NCI-H2081 (cell line): ENCODE data around the gene TRAPPC12.
"Not testable (repeated sequence)": the region's sequence is repeated elsewhere in the genome, so short reads cannot be mapped to it uniquely, and the experiment has no call there.

Source experiments
- DNase-seq, 2 experiments: peaks; one replicate each; lab custom pipeline; 2025; lab: John Stamatoyannopoulos, UW

The TRAPPC12 gene

DNA sequence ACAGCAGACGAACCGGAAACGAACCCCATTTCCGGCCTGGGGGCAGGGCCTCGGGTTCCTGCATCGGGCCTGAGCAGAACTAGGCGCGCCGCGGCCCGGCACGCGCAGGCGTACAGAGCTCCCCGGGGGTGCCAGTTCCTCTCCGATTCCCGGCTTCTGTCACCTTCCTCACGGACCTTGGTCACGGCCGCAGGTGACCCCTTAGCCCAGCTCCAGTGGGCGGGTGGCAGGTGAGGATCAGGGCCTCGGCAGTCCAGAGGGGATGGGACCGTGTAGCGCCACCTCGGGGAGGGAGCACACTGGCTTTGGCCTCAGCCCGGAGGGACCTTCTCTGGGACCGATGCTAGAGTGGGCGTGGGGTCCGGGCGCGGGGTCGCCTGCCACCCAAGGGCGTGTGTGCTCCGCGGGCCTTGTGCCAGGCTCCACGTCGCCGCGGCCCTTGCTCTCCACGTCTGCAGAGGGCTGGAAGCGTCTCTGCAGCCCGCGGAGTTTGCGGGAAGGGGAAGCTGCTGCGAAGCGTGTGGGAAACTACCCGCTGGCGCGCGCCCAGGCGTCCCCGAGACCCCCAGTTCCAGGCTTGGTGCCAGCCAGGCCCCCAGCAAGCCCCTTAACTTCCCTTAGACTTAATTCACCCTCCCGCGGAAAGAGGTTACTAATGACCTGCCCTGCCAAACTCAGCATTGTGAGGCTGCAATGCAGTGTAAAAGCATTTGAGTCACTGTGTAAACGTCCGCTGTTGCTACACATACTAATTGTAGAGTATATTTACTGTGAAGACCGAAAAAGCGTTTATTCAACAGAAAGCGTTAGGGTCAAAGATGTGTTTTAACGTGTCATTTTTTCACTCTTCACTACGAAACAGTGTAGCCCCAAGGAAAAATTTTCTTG, at the start of gene TRAPPC12:
Gene TRAPPC12, plus strand, starts transcription at position 48 of the 888 bp plus-strand sequence. CDS start 7,930 bp downstream, outside the sequence.
- peak; percentile 96 to 97 for DNase-seq

DNA sequence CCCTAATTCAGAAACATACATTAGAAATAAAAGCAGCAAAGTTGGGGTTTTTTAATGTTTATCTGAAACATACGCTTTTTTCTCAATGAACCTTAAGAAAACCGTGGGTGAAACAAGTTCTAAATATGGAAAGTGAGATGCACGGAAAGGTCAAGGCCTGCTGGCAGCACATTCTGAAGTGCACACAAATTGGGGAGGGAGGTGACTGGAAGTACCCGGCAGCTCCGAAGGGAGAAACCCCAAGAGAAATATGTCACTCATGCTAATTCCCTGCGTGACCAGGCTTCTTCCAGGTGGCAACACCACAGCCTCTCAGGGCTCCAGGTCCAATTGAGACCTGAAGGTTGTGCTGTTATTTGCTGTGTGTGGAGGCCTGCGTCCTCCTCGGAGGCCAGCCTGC, 47.4 kb upstream of the TRAPPC12 start:
- DNase-seq = no peak

DNA sequence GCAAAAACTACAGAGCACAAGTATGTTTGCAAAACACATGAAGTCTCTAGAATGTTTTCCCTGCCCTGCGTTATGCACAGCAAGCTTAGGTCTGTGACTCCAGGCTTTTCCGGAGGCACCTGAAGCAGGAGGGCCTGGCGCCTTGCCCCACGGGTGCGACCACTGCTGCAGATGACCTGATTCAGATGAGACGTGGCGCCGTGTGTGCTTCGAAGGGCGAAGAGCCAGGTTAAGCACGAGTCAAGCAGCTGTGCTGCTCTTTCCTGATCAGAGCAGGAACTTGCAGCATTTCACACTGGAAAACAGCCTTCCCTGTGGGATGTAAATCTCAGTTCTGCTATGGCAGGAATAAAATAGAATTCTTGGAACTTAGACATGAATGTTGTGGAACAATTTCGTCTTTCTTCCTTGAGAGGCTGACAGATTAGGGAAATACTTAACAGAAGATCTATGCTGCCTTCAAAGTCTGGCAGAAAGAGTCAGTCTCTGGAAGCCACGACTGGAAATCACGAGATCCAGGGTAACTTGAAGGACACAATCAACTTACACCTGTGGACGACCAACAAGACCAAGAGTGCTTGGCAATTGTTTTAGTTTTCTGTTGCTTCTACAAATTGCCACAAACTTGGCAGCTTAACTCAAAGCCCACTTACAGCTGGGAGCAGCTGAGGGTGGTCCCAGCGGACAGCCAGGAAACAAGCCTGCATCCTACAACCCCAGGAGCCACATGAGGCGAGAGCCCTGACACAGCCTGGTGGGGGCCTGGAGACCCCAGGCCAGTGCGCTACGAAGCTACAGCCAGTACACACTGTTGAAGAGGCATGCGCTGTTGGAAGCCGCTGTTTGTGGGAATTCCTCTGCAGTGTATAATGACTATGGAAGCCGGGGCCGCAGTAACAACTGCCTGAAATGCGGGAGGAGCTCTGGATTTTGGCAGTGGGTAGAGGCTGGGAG, 44.8 kb upstream of the TRAPPC12 start:
- DNase-seq = no peak

DNA sequence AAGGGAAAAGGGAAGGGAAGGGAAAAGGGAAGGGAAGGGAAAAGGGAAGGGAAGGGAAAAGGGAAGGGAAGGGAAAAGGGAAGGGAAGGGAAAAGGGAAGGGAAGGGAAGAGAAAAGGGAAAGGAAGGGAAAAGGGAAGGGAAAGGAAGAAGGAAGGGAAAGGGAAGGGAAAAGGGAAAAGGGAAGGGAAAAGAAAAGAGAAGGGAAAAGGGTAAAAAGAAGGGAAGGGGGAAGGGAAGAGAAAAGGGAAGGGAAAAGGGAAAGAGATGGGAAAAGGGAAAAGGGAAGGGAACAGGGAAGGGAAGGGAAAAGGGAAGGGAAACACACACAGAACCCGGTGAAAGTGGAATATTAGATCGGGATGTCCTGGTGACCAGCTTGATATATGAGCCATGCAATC, 42.6 kb upstream of the TRAPPC12 start:
- DNase-seq = no peak

DNA sequence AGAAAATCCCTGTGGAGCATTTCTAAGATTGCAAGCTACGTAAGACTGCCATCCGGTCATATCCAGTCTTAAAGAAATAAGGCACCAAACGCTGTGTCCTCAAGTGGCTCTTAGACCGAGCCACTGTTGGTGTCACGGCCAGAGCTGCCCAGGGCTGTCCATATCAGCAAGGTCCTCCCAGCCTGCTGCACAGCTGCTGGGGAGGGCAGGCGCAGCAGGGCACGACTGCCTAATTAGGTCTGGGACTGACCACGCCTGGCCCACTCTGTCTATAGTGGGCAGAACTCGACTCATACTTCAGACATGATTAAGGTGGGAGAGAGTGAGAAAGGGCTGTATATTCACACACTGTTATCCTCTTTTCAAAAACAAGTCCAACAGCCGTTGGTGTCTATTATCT, 41.2 kb upstream of the TRAPPC12 start:
- DNase-seq = no peak

DNA sequence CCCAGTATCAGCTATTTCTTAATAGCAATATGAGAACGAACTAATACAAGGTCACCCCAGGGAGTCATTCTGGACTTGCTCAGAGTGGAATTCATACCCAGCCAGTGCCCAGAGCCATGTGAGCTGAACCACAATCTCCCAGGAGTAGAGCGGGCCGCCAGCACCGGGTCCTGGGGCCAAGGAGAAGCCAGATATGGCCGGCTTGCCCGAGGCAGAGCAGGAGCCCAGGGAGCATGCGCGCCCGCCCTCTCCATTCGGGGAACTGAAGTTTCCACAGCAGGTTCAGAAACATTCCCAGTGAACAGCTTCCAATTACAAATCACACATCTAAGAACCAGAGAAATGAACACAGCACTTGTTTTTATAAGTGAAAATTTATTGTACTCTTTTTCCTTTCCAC, 39.4 kb upstream of the TRAPPC12 start:
- no peak for DNase-seq

DNA sequence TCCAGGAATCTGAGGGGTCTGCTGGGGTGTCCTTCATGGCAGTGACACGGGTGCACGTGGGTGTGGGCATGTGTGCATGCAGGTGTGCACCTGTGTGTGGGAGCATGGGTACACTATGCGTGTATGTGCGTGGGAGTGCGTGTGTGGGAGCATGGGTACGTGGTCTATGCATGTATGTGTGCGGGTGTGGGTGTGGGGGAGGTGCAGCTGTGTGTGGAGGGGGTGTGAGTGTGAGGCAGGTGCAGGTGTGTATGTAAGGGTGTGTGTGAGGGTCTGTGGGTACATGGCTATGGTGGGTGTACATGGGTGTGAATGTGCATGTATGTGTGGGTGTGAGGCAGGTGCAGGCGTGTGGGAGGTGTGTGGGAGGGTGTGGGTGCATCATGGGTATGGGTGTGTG, 38.2 kb upstream of the TRAPPC12 start:
- DNase-seq = no peak

DNA sequence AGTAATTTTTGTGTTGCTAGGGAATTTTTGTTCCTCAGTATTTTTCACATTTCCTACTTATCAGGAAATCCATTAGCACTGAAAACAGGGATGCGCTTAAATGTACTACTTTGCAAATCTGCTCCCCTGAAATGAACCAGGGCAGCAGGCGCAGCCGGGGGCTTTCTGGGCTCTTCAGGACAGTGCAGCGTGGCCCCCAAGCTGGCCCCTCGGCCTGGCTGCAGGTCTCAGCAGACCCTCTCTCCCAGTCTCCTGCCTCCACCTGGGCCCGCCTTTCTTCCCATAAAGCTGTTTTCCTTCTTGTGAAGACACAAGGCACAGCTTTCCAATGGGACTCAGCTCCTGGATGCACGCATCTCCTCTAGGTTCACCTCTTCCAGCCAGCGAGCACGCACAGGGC, 37.2 kb upstream of the TRAPPC12 start:
- DNase-seq = no peak

DNA sequence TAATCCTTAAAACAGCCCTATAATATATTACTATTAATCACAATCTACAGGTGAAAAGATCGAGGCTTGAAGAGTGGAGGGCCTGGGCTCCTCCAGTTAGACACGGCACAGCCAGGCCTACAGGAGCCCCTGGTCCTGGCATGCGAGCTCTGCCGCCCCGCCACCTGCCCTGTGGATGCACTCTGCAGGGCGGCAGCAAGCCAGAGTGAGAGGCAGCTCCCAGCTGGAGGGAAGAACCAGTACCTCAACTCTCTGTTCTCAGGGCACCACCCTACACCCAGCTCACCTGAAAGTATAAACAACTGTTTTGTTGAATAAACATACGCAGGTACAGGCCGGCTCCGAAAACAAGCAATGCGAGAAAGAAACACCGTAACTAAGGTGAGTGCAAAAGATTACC, 36.5 kb upstream of the TRAPPC12 start:
- DNase-seq = no peak

DNA sequence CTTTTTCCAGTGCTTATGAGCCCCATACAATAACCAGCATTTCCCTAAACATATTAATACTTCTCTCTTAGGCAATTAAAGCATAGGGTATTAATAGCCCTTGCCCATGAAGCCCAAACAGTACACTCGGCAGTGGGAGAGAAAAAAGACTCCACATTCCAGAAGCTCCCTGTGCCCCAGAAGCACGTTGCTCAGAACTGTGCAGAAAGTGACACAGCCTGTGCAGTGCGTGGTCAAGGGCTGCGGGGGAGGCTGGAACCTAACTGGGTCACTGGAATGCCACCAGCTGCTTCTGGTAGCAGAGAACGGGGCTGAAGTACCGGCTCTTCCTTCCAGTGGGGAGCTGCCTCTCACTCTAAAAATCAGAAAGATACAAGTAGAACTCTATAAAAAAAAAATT, 34.6 kb upstream of the TRAPPC12 start:
- DNase-seq = no peak

DNA sequence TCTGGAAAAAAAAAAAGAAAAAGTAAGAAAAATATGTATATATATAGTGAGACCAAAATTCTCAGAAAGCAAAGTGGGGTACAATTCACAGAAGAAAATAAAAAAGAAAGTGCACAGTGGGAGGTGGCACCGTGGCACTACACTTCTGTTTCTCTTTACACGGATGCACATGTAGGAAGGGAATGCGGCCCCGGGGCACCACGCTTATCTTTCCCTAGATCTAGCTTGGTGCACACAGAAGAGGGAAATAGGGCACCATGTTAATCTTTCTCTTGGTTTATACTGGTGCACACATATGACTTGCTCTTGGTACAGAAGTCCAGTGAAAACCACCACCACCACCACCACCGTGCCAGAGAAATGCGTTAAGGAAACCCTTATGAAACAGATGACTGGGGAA, 33.9 kb upstream of the TRAPPC12 start:
- no peak for DNase-seq

DNA sequence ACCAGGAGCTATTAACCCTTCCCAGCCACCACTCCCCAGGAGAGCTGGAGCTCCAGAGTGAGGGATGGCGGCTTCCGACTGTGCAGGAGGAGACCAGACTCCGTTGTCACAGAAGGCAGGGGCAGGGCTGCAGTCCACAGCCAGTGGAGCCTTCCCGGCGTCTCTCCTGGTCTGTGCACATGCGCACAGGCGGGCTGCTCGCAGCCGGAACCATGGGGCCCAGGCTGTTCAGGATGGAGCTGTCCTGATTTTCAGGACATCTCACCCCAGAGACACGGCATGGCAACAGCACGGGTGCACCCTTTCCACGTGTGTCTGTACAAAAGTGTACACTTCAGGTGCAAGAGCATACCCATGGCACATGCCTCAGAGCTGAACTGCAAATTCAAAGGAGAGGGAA, 30.7 kb upstream of the TRAPPC12 start:
- DNase-seq = no peak

DNA sequence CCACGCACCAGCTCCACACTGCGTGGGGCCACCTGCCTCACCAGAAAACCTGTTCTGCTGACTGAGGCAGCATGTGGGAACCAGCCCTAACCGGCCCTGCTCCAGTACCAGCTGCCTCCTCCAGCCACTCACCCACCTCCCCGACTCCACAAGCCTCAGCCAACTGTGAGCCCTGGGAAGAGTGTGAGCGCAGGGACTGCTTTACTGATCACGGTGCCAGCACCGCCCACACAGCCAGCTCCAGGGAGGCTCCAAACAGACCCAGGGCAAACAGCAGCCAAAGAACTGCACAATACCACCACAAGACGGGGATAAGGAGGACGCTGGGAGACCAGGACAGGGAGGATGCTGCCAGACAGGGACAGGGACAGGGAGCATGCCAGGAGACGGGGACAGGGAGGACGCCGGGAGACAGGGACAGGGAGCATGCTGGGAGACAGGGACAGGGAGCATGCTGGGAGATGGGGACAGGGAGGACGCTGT, 30.2 kb upstream of the TRAPPC12 start:
- no peak for DNase-seq

DNA sequence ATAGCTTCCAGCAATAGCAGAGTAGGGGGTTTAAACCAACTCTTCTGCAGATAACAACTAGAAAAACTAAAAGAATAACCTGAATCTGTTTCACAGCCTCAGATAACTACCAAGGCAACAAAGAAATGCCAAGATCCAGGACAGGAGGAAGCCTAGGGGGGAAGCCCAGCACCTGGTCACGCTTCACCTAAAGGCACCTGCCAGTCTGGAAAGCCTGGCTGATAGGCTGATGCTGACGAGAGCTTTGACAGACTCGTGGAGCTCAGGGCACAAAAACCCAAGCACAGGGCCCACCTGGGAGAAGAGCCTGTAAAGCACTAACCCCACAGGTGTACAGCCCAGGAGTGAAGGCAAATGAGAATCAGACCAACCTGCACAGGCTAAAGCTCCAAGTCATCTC, 24.5 kb upstream of the TRAPPC12 start:
- no peak for DNase-seq

DNA sequence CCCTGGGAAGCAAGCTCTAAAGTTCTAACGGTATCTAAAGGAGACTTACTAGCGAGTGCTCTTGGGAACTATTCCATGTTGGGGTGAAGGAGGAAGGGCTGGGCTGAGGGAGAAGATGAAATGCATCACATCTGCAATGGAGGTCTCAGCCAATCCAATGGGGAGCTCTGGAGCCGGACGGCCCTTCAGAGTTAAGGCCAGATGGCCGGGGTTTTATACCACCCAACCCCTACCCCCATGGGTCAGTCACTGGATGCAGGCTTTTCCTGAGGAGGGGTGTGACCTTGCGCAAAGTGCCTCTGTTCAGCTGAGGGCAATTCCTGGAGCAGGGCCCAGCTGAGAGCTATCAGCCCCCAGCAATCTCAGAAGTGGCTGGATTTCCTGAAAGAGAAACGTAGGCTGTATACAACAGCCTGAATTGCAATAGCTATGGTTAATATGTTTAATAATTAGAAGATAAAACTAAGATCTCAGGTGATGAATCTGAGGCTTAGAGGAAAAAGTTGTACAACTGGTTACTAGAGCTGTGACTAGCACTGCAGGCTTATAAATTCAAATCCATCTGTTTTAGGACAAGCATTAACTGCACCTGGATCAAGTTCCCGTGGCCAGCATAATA, 23.4 kb upstream of the TRAPPC12 start:
- no peak for DNase-seq

DNA sequence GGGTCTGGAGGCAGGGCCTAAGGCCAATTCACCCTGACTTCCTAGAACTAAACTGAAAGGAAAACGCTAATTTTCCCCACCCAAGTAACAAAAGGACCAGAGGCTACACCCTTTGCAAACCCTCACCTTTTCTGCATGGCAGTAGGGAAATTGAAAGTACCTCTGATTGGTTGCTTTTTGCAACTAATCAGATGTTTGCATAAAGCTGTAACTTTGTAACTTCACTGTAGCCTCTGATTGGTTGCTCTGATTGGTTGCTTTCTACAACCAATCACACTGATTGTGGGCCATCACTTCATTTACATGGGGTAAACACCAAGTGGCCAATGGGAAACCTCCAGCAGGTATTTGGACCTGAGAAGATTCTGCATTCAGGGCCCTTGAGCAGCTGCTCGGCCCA, 22.7 kb upstream of the TRAPPC12 start:
- DNase-seq = no peak

DNA sequence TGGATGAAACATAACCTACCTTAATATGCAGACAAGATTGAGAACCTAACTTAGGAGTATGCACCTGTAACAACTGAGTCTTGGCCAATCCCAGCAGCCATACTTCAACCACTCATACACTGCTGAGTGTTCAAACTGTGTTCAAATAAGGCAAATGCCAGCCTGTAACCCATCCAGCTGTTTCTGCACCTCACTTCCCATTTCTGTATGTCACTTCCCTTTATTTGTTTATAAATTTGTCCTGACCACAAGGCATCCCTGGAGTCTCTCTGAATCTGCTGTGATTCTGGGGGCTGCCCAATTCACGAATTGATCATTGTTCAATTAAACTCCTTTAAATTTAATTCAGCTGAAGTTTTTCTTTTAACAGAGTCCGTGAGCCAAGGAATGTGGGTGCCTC, 22.0 kb upstream of the TRAPPC12 start:
- DNase-seq = not testable (repeated sequence)

DNA sequence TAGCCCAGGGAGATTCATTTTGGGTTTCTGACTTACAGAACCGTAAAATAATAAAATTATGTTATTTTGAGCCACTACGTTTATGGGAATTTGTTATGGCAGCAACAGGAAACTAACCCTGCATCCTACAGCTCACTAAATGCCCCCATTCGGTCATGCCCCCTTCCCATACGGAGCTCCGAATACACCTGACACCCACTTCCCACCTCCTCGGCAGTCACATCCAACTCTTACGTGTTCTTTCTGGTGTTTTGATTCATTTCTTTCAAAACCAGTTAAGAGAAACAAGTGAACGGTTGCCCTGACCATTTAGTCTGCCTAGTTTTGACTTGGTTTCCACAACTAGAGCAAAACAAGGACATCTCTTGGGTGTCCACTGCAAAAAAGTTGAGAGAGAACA, 21.6 kb upstream of the TRAPPC12 start:
- DNase-seq = no peak

DNA sequence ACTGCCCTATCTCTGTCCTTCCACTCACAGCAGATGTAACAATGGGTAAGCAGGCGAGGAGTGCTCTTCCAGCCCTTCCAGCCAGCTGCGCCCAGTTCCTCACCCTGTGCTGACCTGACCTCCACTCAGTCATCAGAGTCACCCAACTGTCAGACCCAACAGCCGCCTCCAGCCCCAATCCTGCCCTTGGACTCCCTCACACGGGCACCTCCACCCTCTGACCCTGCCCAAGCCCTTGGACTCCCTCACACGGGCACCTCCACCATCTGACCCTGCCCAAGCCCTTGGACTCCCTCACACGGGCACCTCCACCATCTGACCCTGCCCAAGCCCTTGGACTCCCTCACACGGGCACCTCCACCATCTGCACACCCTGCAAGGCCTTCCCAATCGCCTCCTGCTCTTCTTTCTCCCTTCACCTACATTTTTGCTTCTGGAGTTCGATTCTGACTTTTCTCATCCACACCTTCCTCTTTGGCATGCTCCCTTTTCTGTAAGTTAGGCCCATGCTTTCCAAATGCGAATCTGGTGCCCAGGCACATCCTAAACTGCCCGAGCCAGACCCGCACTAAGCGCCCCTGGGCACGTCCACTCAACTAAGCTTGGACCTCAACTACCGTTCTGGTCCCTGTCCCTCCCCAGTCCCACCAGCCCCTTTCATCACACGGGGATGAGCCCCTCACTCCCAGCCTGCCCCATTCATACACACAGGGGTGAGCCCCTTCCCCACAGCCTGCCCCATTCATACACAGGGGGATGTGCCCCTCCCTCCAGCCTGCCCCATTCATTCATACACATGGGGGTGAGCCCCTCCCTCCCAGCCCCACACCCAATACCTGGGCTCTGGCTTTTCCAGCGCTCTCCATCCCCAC, 17.7 kb upstream of the TRAPPC12 start:
- DNase-seq = no peak

DNA sequence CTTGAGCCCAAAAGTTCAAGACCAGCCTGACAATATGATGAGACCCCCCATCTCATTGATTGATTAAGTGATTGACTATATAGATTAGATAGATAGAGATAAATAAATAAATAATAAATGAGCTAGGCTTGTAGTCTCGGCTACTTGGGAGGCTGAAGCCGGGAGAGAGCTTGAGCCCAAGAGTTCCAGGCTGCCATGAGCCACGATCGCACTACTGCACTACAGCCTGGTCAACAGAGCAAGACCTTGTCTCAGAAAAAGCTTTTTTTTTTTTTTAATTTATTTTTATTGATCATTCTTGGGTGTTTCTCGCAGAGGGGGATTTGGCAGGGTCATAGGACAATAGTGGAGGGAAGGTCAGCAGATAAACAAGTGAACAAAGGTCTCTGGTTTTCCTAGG, 14.3 kb upstream of the TRAPPC12 start:
- no peak for DNase-seq

DNA sequence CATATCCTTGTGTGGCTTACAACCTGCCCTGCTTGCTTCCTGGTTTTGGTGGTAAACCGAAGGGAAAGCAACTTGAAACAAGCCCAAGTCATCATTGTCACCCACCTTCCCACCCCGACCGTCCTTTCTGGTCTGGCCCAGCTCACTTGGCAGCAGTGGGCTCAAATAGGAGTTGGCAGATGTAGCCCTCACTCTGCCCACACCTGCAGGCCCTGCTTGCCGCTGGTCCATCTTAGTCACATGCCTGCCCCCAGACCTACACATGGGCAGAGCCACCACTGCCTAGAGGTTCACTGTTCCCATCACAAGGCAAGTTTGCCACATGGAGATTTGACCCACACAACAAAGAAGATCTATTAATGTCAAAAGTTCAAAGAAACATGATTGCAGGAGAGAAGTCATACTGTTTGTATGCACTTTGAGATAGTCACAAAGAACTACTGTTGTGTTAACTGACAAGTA, 11.2 kb upstream of the TRAPPC12 start:
- DNase-seq = no peak
